Measurements from ENCODE around the gene ESR1.

The ESR1 gene

DNA sequence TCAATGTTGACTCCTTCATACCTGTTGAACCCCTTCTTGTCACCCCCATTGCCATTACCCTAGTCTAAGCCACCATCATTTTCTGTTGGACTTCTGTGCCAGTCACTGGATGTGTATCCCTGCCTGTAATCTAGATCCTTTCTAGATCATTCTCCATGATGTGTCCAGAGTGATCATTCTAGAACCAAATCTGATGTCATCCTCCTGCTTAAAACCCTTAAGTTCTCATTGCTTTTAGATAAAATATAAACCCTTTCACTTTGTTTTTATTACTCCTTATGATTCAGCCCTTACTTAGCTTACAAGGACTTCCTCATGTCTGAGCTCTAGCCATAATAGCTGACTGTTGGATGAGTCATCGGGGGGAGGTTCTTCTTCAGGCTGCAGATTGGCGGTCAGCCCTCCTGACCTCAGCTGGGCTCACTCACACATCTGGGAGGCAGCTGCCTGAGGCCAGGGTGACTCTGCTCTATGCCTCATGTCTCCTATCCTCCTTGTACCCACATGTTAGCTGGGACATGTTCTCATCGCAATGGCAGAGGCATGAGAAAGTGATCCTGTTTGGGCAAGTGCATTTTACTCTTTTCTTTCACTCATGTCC lies 287.6 kb downstream of the ESR1 start:
- no peak for DNase-seq (ENCODE audit: low read depth)

GRCh38 chr6:152096863-152097496 lies 289.5 kb downstream of the ESR1 start:
- no peak for DNase-seq (ENCODE audit: low read depth)

GRCh38 chr6:152098683-152099082 lies 291.2 kb downstream of the ESR1 start:
- DNase-seq (ENCODE audit: low read depth), result no peak

- no peak for DNase-seq (ENCODE audit: low read depth)
These were observed 292.1 kb downstream of the ESR1 start for GRCh38 chr6:152099446-152100182.

DNA sequence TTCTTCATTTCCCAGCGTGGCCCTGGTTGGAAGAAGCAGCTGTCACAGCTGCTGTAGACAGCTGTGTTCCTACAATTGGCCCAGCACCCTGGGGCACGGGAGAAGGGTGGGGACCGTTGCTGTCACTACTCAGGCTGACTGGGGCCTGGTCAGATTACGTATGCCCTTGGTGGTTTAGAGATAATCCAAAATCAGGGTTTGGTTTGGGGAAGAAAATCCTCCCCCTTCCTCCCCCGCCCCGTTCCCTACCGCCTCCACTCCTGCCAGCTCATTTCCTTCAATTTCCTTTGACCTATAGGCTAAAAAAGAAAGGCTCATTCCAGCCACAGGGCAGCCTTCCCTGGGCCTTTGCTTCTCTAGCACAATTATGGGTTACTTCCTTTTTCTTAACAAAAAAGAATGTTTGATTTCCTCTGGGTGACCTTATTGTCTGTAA lies 292.7 kb downstream of the ESR1 start:
- DNase-seq (ENCODE audit: low read depth), result no peak

DNA sequence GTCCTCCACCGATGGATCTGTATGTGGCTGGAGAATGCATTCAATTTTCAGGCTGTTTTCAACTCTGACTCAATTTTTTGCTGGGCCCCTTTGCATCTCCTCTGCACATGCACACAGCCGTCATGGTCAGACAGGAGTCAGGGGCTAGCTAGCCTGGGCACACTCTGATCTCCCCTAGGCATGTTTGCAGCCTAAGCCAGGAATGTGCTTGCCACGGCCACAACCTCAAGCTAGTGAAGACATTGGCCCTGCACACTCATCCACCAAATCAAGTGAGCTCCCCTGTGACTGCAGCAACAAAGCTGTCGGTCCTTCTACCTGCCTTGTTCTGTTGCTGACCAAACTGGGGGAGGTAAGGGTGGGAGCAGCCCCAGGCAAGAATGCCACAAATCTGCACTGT lies 300.5 kb downstream of the ESR1 start:
- no peak for DNase-seq (ENCODE audit: low read depth)

GRCh38 chr6:152110886-152111820 lies 303.7 kb downstream of the ESR1 start:
- no peak for DNase-seq (ENCODE audit: low read depth)

DNA sequence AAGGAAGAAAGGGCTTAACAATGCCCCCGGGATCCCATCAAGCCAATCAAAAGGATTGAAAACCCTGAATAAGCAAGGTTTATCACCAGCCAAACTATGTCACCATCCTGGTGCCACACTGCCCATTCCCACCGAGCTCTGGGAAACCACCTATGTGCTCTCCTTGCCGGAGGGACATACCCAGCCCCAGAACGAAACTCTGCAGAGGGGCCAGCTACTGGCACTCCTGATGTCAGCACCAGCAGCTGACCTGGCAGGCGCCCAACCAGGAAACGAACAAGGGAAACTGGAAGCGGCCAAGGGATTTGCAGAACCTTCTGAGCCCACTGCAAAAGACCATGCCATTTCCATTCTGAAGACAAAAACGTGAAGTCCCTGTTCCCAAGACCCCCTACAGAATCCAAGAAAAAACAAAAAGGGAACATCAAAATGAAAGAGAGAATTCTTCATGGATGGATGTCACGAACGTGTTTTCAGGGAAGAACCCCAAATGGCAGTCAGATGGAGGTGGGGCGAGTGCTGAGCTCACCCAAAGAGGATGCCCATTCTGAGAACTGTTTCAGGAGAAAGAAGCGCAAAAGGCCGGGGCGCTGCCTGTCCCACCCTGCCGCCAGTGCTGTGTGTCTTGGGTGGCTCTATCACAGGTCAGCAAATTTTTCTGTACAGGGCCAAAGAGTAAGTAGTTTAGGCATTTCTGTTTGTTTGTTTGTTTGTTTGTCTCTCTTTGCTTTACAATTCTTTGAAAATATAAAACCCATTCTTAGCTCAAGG lies 305.2 kb downstream of the ESR1 start:
- DNase-seq (ENCODE audit: low read depth), result no peak

GRCh38 chr6:152117156-152118133 lies 310.0 kb downstream of the ESR1 start:
- DNase-seq (ENCODE audit: low read depth), result no peak

GRCh38 chr6:152118224-152118623 lies 310.7 kb downstream of the ESR1 start:
- DNase-seq (ENCODE audit: low read depth), result no peak

- no peak for DNase-seq (ENCODE audit: low read depth)
These were observed 311.2 kb downstream of the ESR1 start for GRCh38 chr6:152118678-152119077.

GRCh38 chr6:152119831-152120230 lies 312.3 kb downstream of the ESR1 start:
- no peak for DNase-seq (ENCODE audit: low read depth)

DNA sequence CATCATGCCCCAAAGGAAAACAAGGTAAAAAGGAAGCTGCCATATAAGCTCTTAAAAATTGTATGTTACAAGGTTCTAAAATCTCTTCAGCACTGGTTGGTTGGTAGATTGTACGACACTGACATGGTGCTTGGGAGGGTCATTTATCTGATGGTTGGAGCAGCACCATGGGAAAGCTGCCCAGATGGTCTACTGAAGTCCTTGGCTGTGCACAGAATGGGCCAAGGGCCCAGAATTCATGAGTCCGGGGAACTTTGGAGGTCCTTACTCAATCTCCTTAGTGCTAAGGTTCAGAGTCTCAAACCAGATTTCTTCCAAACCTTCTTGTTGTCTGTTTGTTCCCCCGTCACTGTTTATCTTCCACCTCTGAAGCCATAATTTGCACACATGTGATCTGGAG lies 314.4 kb downstream of the ESR1 start:
- no peak for DNase-seq (ENCODE audit: low read depth)

DNA sequence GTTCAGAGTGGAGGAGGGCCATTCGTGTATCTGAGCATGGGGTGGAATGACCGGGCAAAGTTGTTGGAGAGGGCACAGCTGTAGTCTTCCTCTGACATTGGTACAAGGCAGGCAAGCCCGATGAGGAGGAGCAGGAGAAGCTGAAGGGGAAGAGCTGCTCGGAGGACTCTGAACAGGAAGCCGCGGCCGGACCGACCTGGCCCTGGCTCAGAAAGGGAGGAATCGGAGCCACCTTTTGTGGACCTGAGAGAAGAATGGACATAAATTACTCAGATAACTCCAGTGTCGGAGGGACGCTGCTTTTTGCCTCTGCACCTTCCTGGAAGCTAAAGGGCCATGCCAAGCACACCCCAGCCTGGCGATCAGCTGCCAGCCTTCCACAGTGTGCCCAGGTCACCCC lies 315.0 kb downstream of the ESR1 start:
- no peak for DNase-seq (ENCODE audit: low read depth)

GRCh38 chr6:152123076-152123475 lies 315.6 kb downstream of the ESR1 start:
- DNase-seq (ENCODE audit: low read depth), result no peak

DNA sequence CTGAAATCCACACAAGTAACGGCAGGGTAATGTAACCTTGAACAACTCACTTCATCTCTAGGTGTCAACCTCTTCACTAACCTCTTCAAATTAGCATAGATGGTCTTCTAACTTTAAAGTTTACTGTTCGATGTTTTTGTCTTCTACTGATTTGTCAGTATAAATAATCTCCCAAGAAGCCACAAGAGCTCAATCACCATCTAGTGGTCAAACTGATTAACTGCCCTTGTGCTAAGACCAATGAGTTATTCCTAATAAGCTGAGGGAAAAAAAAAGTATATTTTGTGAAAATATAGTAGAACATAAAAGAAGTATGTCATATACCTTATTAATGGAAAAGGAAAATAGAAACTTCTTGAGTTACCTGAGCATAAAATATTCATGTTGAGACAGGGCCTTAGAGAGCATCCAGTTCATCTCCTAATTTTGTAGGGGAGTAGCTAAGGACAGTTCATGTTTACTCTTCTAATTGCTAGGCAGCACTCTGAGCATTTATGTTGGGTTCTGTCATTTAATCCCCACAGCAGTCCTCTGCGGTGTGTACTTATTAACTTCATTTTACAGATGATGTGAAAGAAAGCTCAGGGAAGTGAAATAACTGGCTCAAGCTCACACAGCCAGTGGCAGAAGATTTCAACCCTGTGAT lies 317.1 kb downstream of the ESR1 start:
- no peak for DNase-seq (ENCODE audit: low read depth)

DNA sequence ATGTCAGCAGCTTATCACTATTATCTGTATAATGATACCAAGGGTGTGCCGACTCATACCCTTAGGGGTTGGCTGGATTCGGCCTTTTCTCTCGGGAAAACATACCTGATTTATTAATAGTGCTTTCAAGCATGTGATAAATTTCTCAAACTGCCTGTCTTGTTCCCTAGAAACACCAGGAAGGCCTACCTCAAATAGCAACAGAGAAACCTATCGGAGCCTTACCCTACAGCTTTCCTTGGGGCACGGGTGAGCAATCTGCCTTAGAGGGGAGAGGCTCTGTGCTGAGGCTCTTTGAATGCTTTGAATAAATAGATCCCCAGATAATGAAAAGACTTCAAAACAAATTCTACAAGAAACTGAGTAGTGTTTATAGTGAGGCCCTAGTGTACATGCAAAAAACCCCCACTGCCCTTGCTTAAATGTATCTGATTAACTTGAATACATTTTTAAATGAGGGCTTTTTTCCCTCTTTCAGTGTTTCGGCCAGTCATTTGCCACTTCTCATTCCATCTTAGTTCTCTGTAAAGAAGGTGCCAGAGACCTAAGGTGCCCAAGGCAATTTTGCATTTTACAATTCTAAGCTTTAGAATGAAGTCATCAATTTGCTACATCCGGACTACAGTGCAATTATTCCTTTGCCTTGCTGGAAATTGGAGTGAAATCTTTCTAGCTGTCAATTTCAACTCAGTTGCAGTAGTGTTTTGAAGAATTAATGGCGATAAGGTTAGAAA lies 320.1 kb downstream of the ESR1 start:
- DNase-seq (ENCODE audit: low read depth), result no peak

DNA sequence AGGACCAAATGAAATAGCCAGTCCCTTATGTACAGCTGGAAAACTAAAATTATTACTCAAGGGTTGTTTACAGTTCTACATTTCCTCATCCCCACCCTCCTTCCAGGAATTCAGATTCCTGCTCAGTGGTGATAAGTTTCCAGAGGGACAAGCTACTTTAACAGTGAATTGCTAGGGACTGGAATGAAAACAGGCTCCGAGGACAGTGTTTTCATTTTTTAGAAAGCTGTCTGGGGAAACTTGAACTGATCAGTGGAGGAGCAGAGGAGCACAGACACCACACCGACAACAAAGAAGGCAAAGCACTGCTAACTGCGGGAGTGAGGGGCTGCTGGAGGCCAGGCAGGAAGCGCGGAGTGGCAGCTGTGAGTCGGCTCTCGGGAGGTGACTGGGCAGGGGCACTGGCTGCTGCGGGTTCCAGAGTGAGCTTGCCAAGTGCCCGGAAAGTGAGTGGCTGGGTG lies 322.2 kb downstream of the ESR1 start:
- no peak for DNase-seq (ENCODE audit: low read depth)

DNA sequence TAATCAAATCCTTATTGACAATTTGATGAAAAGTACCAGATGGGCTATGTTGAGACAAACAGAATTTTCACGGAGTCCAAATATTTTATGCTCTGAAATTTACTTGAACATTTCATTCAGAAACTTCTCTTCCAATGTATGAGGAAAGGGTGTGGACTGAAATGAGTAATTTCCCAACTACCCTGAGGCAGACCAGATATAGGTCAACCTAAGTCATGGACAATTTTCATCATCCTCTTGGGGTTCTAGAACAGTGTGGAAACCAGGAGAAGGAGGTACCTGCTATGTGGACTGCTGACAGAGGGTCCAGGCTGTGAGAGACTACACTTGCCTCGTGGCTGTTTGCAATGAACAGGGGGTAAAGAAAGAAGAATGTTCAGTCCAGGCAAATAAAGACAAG lies 323.0 kb downstream of the ESR1 start:
- DNase-seq (ENCODE audit: low read depth), result no peak
